GM12801 (cell line): Measurements from ENCODE around the gene VPS35L.

ENCODE experiments used
- CTCF ChIP-seq: IDR thresholded peaks from one replicate; pipeline ENCODE4 v1.5.1; 2011; ENCODE audit warnings: control low read depth; ENCODE audit not compliant: insufficient read length; ENCODE audit errors: extremely low read depth

VPS35L gene

GRCh38 chr16:19699472-19699871 lies 144.0 kb downstream of the VPS35L start:
- TF ChIP-seq CTCF, result no peak

- no peak for TF ChIP-seq CTCF
Observed at GRCh38 chr16:19700319-19700781, 144.8 kb downstream of the VPS35L start.

GRCh38 chr16:19701091-19701490 lies 145.6 kb downstream of the VPS35L start:
- TF ChIP-seq CTCF, result no peak

GRCh38 chr16:19703172-19703889 lies 147.8 kb downstream of the VPS35L start:
- TF ChIP-seq CTCF, result no peak

GRCh38 chr16:19704321-19705145 lies 149.0 kb downstream of the VPS35L start:
- TF ChIP-seq CTCF, result no peak

- TF ChIP-seq CTCF, result no peak
Observed at GRCh38 chr16:19705146-19705501, 149.6 kb downstream of the VPS35L start.

GRCh38 chr16:19705843-19706242 lies 150.3 kb downstream of the VPS35L start:
- no peak for TF ChIP-seq CTCF
